HuH-7 (cell line): ENCODE measurements around the gene SNED1.

Source experiments
- DNase-seq: peaks from one replicate; pipeline ENCODE4 v3.0.0; 2011; ENCODE audit warnings: low spot score

The SNED1 gene

GRCh38 chr2:241048149-241048948 lies 49.9 kb downstream of the SNED1 start:
- no peak for DNase-seq

GRCh38 chr2:241048949-241049343 lies 50.5 kb downstream of the SNED1 start:
- DNase-seq: no peak

- DNase-seq: no peak
Measured at GRCh38 chr2:241049739-241050623, 51.6 kb downstream of the SNED1 start.

DNA sequence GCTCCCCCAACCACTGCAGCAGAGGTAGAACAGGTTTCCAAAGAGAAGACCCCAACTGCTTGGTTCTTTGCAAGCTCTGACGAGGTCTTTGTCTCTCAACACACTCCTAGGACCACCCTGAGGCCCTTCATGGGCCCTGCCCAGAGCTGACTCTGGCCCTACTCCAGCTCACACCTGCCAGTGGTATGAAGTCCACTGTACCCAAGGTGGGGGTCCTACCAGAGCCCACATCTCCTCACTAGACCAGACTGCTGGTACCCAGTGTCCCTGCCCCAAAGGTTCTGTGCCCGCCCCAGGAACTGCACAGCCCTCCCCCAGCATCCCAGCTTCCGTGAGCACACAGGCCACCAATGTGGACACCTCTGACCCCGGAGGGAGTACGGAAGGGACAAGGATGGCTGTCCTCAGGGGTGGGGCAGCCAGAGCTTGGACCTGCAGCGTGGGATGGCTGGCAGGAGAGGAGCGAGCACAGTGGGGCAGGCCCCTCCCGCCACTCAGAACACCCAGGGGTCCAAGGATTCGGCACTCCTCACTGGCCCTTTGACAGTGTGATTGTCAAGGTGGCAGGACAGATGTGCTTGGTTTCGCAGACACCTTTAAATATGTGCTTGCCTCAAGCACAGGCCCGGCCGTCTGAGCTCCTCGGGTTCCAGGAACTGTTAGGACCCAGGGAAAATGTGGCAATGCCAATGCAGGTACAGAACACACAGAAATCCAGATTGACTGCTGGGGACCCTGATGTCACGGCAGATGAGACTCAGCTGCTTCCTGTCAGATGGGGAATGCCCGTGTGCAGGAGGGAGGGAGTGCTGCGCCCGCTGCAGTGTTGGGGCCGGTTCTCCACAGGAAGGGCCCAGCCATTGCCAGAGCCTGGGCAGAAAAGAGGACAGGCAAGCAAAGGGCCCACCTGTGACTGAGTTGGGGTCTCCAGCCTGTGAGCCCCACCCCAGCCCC lies 52.5 kb downstream of the SNED1 start:
- DNase-seq: no peak

DNA sequence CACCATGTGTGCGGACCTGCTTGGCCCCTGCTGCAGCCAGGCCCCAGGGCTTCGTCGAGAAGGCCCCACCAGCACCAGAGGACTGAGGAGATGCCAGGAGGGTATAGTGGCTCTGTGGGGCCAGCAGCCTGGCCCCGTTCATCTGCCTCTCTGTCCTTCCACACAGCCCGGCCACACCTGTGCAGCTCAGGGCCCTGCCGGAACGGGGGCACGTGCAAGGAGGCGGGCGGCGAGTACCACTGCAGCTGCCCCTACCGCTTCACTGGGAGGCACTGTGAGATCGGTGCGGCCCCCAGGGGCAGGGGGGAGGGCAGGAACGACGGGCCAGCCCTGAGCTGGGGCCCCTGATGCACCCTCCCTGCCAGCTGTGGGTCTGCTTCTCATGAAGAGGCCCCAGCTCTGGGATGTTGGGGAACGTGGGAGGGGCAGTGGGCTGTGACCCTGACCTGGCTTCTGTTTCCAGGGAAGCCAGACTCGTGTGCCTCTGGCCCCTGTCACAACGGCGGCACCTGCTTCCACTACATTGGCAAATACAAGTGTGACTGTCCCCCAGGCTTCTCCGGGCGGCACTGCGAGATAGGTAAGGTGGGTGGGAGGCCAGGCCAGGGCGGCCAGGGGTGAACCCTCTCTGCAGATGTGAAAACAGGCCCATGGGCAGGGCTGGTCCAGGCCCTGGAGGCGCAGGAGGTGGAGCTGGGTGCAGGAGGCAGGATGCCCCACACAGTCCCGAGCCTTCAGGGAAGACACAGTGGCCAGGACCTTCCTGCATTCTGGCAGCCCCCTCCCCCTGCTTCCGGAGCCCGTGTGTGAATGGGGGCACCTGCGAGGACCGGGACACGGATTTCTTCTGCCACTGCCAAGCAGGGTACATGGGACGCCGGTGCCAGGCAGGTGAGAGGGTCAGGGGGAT lies 53.4 kb downstream of the SNED1 start:
- no peak for DNase-seq

DNA sequence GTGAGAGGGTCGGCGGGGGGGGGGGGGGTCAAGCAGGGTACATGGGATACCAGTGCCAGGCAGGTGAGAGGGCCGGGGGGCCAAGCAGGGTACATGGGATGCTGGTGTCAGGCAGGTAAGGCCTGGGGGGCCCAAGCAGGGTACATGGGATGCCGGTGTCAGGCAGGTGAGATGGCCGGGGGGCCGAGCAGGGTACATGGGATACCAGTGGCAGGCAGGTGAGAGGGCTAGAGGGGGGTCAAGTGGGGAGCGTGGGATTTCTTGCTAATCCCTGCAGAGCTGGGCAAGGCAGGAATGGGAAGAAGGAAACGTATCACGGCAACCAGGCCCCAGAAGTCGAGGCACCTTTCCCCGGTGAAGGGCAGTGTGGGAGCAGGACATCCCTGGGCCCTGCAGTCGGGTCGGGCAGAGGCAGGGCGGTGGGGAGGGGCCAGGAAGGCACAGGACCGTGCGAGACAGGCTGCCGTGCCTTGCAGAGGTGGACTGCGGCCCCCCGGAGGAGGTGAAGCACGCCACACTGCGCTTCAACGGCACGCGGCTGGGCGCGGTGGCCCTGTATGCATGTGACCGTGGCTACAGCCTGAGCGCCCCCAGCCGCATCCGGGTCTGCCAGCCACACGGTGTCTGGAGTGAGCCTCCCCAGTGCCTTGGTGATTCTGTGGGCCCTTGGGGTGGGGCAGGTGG lies 54.4 kb downstream of the SNED1 start:
- no peak for DNase-seq

- no peak for DNase-seq
Measured at GRCh38 chr2:241053576-241054251, 55.3 kb downstream of the SNED1 start.

GRCh38 chr2:241061275-241061674 lies 62.9 kb downstream of the SNED1 start:
- DNase-seq: no peak

DNA sequence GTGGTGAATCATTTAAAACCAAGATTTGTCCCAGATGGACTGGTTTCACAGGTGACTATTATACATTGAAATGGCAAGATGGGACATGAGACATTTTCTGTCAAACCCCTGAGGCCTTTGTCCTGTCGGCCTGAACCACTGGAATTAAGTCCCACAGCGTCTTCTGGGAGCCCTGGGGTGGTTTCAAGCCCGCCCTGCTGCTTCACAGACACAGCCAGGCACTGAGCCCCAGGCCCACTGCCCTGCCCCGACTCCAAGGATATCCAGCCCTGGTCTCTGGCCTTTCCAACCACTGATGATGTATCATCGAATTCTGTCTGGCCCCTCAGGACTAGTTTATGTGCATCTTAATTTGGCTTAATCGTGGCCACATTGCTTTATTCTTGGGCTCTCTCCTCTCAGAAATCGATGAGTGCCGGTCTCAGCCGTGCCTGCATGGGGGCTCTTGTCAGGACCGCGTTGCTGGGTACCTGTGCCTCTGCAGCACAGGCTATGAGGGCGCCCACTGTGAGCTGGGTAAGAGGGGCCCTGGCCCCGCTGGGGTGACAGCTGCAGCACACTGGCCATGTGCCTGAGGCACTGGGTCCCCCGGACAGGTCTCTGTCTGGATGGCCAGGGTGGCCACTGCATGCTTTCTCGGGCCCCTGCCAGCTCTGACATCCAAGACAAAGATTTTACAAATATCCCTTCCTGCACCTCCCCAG lies 64.1 kb downstream of the SNED1 start:
- DNase-seq: no peak

GRCh38 chr2:241063093-241063551 lies 64.7 kb downstream of the SNED1 start:
- DNase-seq: no peak

DNA sequence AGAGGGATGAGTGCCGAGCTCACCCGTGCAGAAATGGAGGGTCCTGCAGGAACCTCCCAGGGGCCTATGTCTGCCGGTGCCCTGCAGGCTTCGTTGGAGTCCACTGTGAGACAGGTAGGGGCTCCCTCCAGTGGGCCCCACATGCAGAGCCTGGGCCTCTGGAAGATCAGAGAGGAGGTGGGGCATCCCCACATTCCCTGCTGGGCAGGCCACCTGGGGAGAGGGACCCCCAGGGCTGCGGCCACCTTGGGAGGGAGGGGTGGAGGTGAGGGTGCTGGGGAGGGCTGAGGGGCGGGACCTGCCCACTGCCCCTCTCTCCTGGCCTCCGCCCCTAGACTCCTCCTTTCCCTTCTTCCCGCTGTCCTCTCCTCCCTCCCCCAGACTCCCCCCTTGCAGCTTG lies 65.2 kb downstream of the SNED1 start:
- no peak for DNase-seq

DNA sequence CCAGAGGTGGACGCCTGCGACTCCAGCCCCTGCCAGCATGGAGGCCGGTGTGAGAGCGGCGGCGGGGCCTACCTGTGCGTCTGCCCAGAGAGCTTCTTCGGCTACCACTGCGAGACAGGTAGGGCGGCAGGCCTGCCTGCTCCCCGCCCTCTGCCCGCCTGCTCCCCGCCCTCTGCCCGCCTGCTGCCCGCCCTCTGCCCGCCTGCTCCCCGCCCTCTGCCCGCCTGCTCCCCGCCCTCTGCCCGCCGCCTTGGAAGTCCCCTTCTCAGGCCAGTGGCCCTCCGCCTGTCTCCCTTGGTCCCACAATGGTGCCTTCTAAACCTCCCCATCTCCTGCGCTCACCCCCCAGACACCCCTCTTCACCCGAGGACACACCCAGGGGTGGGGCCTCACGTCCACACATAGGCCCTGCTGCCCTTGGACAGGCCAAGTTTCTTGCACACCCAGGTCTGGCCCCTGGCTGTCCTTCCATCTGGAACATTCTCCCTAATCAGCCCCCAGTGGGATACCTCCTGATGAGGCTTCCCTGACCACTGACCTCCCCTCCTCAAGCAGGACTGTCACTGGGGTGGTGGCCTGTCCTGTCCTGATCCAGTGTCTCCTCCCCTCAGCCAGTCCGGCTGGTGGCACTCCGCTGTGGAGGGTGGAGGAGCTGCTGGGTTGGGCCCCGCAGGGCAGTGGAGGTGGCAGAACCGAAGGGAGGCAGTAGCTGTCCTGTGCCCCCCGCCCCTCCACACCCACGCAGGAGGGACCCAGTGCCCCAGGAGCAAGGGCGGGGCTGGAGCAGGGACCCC lies 65.8 kb downstream of the SNED1 start:
- no peak for DNase-seq

DNA sequence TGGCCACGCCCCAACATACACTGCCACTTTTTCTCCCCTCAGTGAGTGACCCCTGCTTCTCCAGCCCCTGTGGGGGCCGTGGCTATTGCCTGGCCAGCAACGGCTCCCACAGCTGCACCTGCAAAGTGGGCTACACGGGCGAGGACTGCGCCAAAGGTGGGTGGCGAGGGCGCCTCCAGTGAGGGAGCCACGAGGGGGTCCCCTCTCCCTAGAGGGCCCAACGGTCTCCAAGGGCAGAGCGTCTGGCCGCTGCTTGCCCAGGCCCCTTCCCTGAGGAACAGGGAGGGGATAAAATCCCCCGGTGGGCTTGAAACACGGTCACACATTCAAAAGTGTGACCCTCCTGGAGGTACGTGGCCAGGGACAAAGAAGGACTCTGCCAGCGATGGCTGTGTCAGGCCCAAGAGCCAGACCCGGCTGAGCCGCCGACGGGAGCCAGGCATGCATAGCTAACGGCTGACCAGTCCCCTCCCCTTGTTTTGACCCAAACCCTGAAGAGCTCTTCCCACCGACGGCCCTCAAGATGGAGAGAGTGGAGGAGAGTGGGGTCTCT lies 66.5 kb downstream of the SNED1 start:
- DNase-seq: no peak

DNA sequence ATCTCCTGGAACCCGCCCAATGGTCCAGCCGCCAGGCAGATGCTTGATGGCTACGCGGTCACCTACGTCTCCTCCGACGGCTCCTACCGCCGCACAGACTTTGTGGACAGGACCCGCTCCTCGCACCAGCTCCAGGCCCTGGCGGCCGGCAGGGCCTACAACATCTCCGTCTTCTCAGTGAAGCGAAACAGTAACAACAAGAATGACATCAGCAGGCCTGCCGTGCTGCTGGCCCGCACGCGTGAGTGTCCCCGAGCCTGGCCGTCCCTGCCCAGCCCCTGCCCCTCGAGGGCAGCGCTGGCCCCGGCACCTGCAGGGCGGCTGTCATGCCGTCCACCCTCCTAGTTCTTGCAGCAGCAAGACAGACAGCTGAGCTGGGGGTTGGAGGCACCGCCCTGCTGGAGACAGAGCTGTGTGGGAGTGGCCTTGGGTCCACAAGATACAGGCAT lies 67.0 kb downstream of the SNED1 start:
- no peak for DNase-seq

GRCh38 chr2:241066171-241066892 lies 67.9 kb downstream of the SNED1 start:
- DNase-seq: no peak

DNA sequence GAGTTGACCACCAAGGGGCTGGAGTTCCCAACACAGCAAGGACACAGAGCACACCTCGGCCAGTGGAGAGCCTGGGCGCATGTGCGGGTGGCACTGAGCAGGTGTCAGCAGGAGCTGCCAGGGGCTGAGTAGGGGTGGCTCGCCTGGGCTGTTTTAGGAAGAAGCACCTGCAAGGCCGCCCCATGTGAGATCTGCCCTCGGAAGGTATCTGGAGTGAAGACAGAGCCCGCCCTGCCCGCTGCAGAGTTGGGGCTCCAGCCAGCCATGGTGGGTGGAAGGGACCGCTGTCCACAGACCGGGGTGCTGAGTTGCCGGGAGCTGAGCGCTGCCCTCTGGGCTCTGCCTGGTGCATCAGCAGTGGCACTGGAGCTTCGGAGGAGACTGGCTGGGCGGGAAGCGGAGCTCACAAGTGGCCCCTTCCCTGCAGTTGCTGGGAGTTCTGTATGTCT lies 68.5 kb downstream of the SNED1 start:
- DNase-seq: no peak

- no peak for DNase-seq
Measured at GRCh38 chr2:241067501-241068135, 69.2 kb downstream of the SNED1 start.
